Uterus (tissue), 2 donors: ENCODE measurements around the gene FN1.

Source experiments
- CTCF ChIP-seq, 4 experiments: fragments of 200-600 bp in 2 of 4; fragments of 450-650 bp in 2 of 4; sonication (generic) in 2 of 4; IDR thresholded peaks; one replicate each; pipeline ENCODE4 v1.5.1; 2016 to 2019; ENCODE audit warnings: antibody characterized with exemption in 4 of 4, mild to moderate bottlenecking in 2 of 4, moderate library complexity in 1 of 4
- POLR2A ChIP-seq, 2 donors: fragments of 450-650 bp; IDR thresholded peaks; one replicate each; pipeline ENCODE4 v1.6.1; 2016; ENCODE audit warnings: antibody characterized with exemption in 2 of 2, mild to moderate bottlenecking in 1 of 2, moderate library complexity in 1 of 2

- TF ChIP-seq CTCF (IDR thresholded peaks at IDR 0.05) (no peak), POLR2A (IDR thresholded peaks at IDR 0.05) (no peak)
Observed at GRCh38 chr2:215396595-215397313, 39.1 kb downstream of the FN1 start.
